K562 (cell line): ENCODE results near the gene IQCE. TPM values are rescaled to one million over a fixed set of nuclear protein-coding genes. Genes with fewer than 3 reads are reported as not detected.
A peak's percentile ranks its signal among the peaks of the same experiment; 100 is the strongest.

Experiments
- ATAC-seq: fragments of 200-7000 bp; cut with Tn5 transposase; 3 replicates; pipeline ENCODE4 v1.9.1; 2020; ENCODE audit warnings: moderate library complexity
- BruUV-seq: library from RNA; stranded (reverse); fragments of 400-500 nt; replicated peaks from 2 replicates; lab custom pipeline; 2021; lab: Mats Ljungman, UMichigan
- CTCF ChIA-PET: fragments of 300-600 bp; formaldehyde crosslinking; extraction: SDS; loops from one replicate; lab custom pipeline; 2021; ENCODE audit warnings: low intra/inter-chr PET ratio; lab: Yijun Ruan, JAX
- POLR2A ChIA-PET: fragments of 300-600, 350-650 bp; sonication (Branson Sonifier 250); formaldehyde crosslinking; extraction: SDS; loops from one replicate; lab custom pipeline; 2021; ENCODE audit warnings: antibody characterized with exemption, inconsistent platforms; lab: Yijun Ruan, JAX
- DNase-seq, 4 experiments: peaks; one replicate each; pipeline versions ENCODE4 v3.0.0 to v3.0.0-alpha.2; 2011 to 2018; ENCODE audit warnings: low spot score in 3 of 4, mixed read lengths in 3 of 4; ENCODE audit errors: extremely low read depth in 1 of 4
- FAIRE-seq: peaks from 2 replicates; lab custom pipeline; 2011; peaks lifted over from hg19 to GRCh38; lab: Jason Lieb, UNC
- H2AFZ ChIP-seq: 2 replicates; pipeline ENCODE4 v1.6.0; 2011; ENCODE audit warnings: low read depth, low read length, control low read depth, inconsistent platforms
- H3K27ac ChIP-seq: fragments of 200-600 bp; 3 replicates; pipeline ENCODE4 v1.8.0; 2011; ENCODE audit warnings: low read depth, mild to moderate bottlenecking, control low read depth, inconsistent platforms, low read length, moderate library complexity, mixed read lengths; ENCODE audit errors: extremely low read depth
- H3K27me3 ChIP-seq, 2 experiments: fragments of 300-600 bp in 1 of 2; 2 replicates in 1 of 2; 3 replicates in 1 of 2; pipeline versions ENCODE4 v1.6.0 to v1.8.0; 2011; ENCODE audit warnings: inconsistent platforms in 2 of 2, low read length in 2 of 2, mild to moderate bottlenecking in 1 of 2, mixed read lengths in 1 of 2, moderate library complexity in 1 of 2; ENCODE audit not compliant: control insufficient read depth in 2 of 2, insufficient read depth in 2 of 2
- H3K36me3 ChIP-seq: fragments of 300-600 bp; 3 replicates; pipeline ENCODE4 v1.8.0; 2011; ENCODE audit warnings: mild to moderate bottlenecking, low read length, inconsistent platforms; ENCODE audit not compliant: control insufficient read depth, insufficient read depth
- H3K4me1 ChIP-seq, 2 experiments: fragments of 200-600 bp in 1 of 2; replicated peaks in 1 of 2; 2 replicates in 1 of 2; 3 replicates in 1 of 2; pipeline versions ENCODE4 v1.5.1 to v1.8.0; 2011; ENCODE audit warnings: inconsistent platforms in 2 of 2, low read length in 2 of 2, mild to moderate bottlenecking in 1 of 2, mixed read lengths in 1 of 2, moderate library complexity in 1 of 2; ENCODE audit not compliant: control insufficient read depth in 2 of 2, insufficient read depth in 2 of 2
- H3K4me2 ChIP-seq: 2 replicates; pipeline ENCODE4 v1.6.1; 2011; ENCODE audit warnings: low read length, control low read depth, inconsistent platforms, mixed read lengths; ENCODE audit not compliant: insufficient read depth
- H3K4me3 ChIP-seq: fragments of 200-600 bp; sonication (generic), shearing (Covaris generic); 2 replicates; pipeline ENCODE4 v1.5.1; 2016; ENCODE audit warnings: control low read depth, inconsistent platforms
- H3K79me2 ChIP-seq: fragments of 200-600 bp; 3 replicates; pipeline ENCODE4 v1.8.0; 2011; ENCODE audit warnings: low read length, inconsistent platforms; ENCODE audit not compliant: control insufficient read depth, insufficient read depth
- H3K9ac ChIP-seq, 2 experiments: 2 replicates each; pipeline versions ENCODE4 v1.6.0 to v1.6.1; 2011; ENCODE audit warnings: low read depth in 2 of 2, low read length in 2 of 2, control low read depth in 1 of 2, inconsistent platforms in 1 of 2, mild to moderate bottlenecking in 1 of 2, mixed read lengths in 1 of 2; ENCODE audit not compliant: insufficient read depth in 1 of 2
- H3K9me1 ChIP-seq: one replicate; pipeline ENCODE4 v1.6.0; 2011; ENCODE audit warnings: inconsistent platforms, mild to moderate bottlenecking, low read length, moderate library complexity; ENCODE audit not compliant: control insufficient read depth, insufficient read depth
- H3K9me3 ChIP-seq: replicated peaks from 2 replicates; pipeline ENCODE4 v1.5.1; 2011; ENCODE audit warnings: low read depth, low read length, inconsistent platforms; ENCODE audit not compliant: control insufficient read depth, insufficient read depth
- H4K20me1 ChIP-seq: replicated peaks from 2 replicates; pipeline ENCODE4 v1.6.1; 2011; ENCODE audit warnings: low read length, inconsistent platforms, mixed read lengths; ENCODE audit not compliant: control insufficient read depth, insufficient read depth
- CLOCK ChIP-seq: fragments of 250-450 bp; sonication (Bioruptor Pico); IDR thresholded peaks from 2 replicates; pipeline ENCODE4 v1.4.0; 2020; ENCODE audit warnings: mild to moderate bottlenecking, moderate library complexity, borderline replicate concordance
- CREM ChIP-seq: IDR thresholded peaks from 2 replicates; pipeline ENCODE4 v1.6.1; 2014; ENCODE audit warnings: antibody characterized with exemption, low read depth
- DIDO1 ChIP-seq: fragments of 450-650 bp; IDR thresholded peaks from 2 replicates; pipeline ENCODE4 v1.6.1; 2016; ENCODE audit warnings: low read depth, missing biosample characterization, missing genetic modification characterization
- EGR1 ChIP-seq: fragments of 450-650 bp; conservative IDR thresholded peaks from 2 replicates; pipeline ENCODE4 v1.6.1; 2017; ENCODE audit warnings: mild to moderate bottlenecking
- GATA2 ChIP-seq: sonication (generic); formaldehyde crosslinking; IDR thresholded peaks from 2 replicates; pipeline ENCODE4 v1.4.0; 2020; ENCODE audit warnings: mild to moderate bottlenecking, missing genetic modification reagents
- MAFK ChIP-seq: IDR thresholded peaks from 2 replicates; pipeline ENCODE4 v1.6.1; 2011; ENCODE audit warnings: low read length, improper control_type of control experiment
- MLLT1 ChIP-seq, 2 experiments: fragments of 450-650 bp; IDR thresholded peaks; 2 replicates each; pipeline ENCODE4 v1.6.1; 2016
- POLR2B ChIP-seq: fragments of 450-650 bp; IDR thresholded peaks from 2 replicates; pipeline ENCODE4 v1.6.1; 2018; ENCODE audit warnings: low read depth; ENCODE audit not compliant: partially characterized antibody
- PYGO2 ChIP-seq: fragments of 450-650 bp; IDR thresholded peaks from 2 replicates; pipeline ENCODE4 v1.6.1; 2016; ENCODE audit warnings: mild to moderate bottlenecking, missing genetic modification characterization, moderate library complexity, missing compliant biosample characterization
- RNF2 ChIP-seq: sonication (generic); IDR thresholded peaks from 2 replicates; pipeline ENCODE4 v1.6.1; 2016
- SETDB1 ChIP-seq: IDR thresholded peaks from one replicate; pipeline ENCODE4 v1.6.1; 2012; ENCODE audit warnings: low read length, control low read depth, inconsistent platforms
- SPI1 ChIP-seq: IDR thresholded peaks from 2 replicates; pipeline ENCODE4 v1.6.1; 2011; ENCODE audit warnings: low read depth, low read length, control low read depth, borderline replicate concordance
- SUPT5H ChIP-seq: fragments of 450-650 bp; IDR thresholded peaks from 2 replicates; pipeline ENCODE4 v1.6.1; 2016
- TSC22D4 ChIP-seq: fragments of 450-650 bp; IDR thresholded peaks from 2 replicates; pipeline ENCODE4 v1.6.1; 2016; ENCODE audit warnings: missing genetic modification characterization, missing biosample characterization, control low read depth
- ZNF639 ChIP-seq, 2 experiments: fragments of 200-800 bp in 1 of 2; sonication (Bioruptor generic) in 1 of 2; sonication (generic) in 1 of 2; formaldehyde crosslinking in 1 of 2; IDR thresholded peaks in 1 of 2; conservative IDR thresholded peaks in 1 of 2; 2 replicates each; pipeline versions ENCODE4 v1.5.0 to v1.6.1; 2016 to 2020; ENCODE audit warnings: missing compliant biosample characterization in 1 of 2, missing genetic modification characterization in 1 of 2, missing genetic modification reagents in 1 of 2
- WGBS: fragments of 100-300 bp; shearing (Covaris generic); methylation state at CpG from one replicate; pipeline ENCODE4 v1.1.6; 2016; ENCODE audit warnings: low coverage, mixed read lengths; ENCODE audit not compliant: insufficient coverage; ENCODE audit errors: missing lambda C conversion rate; 5-methylcytosine and 5-hydroxymethylcytosine counted together
- in situ Hi-C: fragments of 300-500 bp; cut with MboI; formaldehyde crosslinking; loops from 4 replicates; pipeline ENCODE4 v1.15.0; 2018; ENCODE audit warnings: inconsistent platforms, mixed read lengths
- intact Hi-C: fragments of 100-400 bp; cut with micrococcal nuclease; formaldehyde crosslinking; loops from 2 replicates; pipeline ENCODE4 v1.14.2; 2022
- polyA plus RNA-seq, 8 experiments: library from polyadenylated mRNA; depleted of rRNA in 4 of 8; stranded (reverse) in 5 of 8; unstranded in 3 of 8; fragments of >200 nt; fragmentation: Nextera tagmentation in 2 of 8; fragmentation: Illumina TruSeq in 1 of 8; extraction: Ambion mirVana in 2 of 8; extraction: Trizol in 1 of 8; gene quantifications; 2 replicates each; pipeline versions ENCODE4 v1.2.1 to v1.2.3, GENCODE V29; 2011 to 2014; ENCODE audit warnings: inconsistent platforms in 1 of 8, missing spikeins in 1 of 8
- total RNA-seq, 7 experiments: library from RNA; depleted of rRNA in 6 of 7; stranded (reverse); fragments of >200 nt in 6 of 7; fragmentation: Illumina TruSeq in 2 of 7; extraction: Trizol in 2 of 7; gene quantifications; 2 replicates each; pipeline versions ENCODE4 v1.2.1 to v1.2.3, GENCODE V29; 2011 to 2021; ENCODE audit warnings: low replicate concordance in 1 of 7
- TF ChIP-seq, protein P1 (sequence below): sonication (generic); formaldehyde crosslinking; IDR thresholded peaks from 2 replicates; pipeline ENCODE4 v1.9.0; 2022; ENCODE audit warnings: mild to moderate bottlenecking, missing genetic modification reagents
- TF ChIP-seq, protein P2 (sequence below): fragments of 450-650 bp; formaldehyde crosslinking; IDR thresholded peaks from 2 replicates; pipeline ENCODE4 v1.4.0; 2022; ENCODE audit warnings: missing genetic modification characterization

Gene IQCE
- total and polyA plus RNA-seq, 9 of the 15 experiments (the other 6 are each of a cell fraction or from before 2014, with no cell fraction given), result 0.18 to 8.5 (median 4.2) TPM

DNA sequence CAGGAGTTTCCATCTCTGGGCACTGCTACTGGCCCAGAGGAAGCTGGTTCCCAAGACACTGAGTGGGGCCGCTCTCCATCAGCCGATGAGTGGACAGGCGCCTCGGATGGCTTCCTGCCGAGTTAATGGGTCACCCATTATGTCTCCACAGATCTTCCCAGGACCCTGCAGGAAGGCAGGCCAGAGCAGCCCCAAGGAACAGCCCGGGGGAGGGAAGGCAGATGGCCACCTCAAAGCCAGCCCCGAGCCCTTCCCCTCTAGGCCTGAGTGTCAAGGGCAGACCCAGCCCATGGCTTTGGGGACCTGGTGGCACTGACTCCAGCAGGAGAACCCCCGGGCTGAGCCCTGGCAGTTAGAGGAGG is 42.6 kb upstream of the IQCE start (continued):
- TF ChIP-seq, protein P1, sequence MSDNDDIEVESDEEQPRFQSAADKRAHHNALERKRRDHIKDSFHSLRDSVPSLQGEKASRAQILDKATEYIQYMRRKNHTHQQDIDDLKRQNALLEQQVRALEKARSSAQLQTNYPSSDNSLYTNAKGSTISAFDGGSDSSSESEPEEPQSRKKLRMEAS (CRISPR knock-in tag), result no peak
- TF ChIP-seq GATA2 (CRISPR knock-in tag) (no peak), MAFK (no peak), MLLT1 (IDR thresholded peaks at IDR 0.05) (no peak), DIDO1 (no peak), PYGO2 (no peak), RNF2 (no peak), SETDB1 (no peak), POLR2B (no peak)
- TF ChIP-seq, protein P2, sequence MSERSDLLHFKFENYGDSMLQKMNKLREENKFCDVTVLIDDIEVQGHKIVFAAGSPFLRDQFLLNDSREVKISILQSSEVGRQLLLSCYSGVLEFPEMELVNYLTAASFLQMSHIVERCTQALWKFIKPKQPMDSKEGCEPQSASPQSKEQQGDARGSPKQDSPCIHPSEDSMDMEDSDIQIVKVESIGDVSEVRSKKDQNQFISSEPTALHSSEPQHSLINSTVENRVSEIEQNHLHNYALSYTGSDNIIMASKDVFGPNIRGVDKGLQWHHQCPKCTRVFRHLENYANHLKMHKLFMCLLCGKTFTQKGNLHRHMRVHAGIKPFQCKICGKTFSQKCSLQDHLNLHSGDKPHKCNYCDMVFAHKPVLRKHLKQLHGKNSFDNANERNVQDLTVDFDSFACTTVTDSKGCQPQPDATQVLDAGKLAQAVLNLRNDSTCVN (CRISPR knock-in tag), result no peak

GRCh38 chr7:2517026-2517425 is 41.8 kb upstream of the IQCE start:
- in situ Hi-C loops (no loop called here), intact Hi-C loops (no loop called here)
- WGBS, result 10% methylated on average over 7 of the region's 8 CpGs
- CTCF ChIA-PET, result no interaction called here
- H2AFZ ChIP-seq, result no peak overlapping the region
- peaks cover 0 to 23% of the 10 kb centered on the region in 2 experiments; a peak in 2 of 5 replicates for H3K27me3 ChIP-seq
- H3K79me2 ChIP-seq, result no peaks in the 10 kb centered on the region
- no peak overlapping the region for H3K4me2 ChIP-seq
- H4K20me1 ChIP-seq, result peaks cover 4% of the 10 kb centered on the region
- H3K27ac ChIP-seq, result no peak overlapping the region
- H3K36me3 ChIP-seq, result no peaks in the 10 kb centered on the region
- H3K9ac ChIP-seq, result no peak overlapping the region
- no peaks in the 10 kb centered on the region for H3K9me1 ChIP-seq
- no TSS peak for BruUV-seq
- DNase-seq (no peak), ATAC-seq (no peak), FAIRE-seq (no peak)
- POLR2A ChIA-PET, result no interaction called here
- peaks cover 0 to 64% of the 10 kb centered on the region in 2 experiments; a peak in 2 of 5 replicates for H3K4me1 ChIP-seq
- no peaks in the 10 kb centered on the region for H3K9me3 ChIP-seq
- no peak overlapping the region for H3K4me3 ChIP-seq
- TF ChIP-seq SPI1, result 0 out of 2 replicates have a peak, but pooled peaks have one; percentile 20
- no peak for TF ChIP-seq CLOCK (CRISPR knock-in tag)
- no peak for TF ChIP-seq CREM
- no peak for TF ChIP-seq TSC22D4 (tag)
- TF ChIP-seq ZNF639 (CRISPR knock-in tag; conservative IDR thresholded peaks at IDR 0.05 in 1 of 2, IDR thresholded peaks at IDR 0.05 in 1 of 2), result no peak
- TF ChIP-seq EGR1, result peak; percentile 47
- TF ChIP-seq SUPT5H, result no peak
